Smooth muscle cell (in vitro differentiated cells): ENCODE data around the gene AHRR. TPM values are rescaled to one million over a fixed set of nuclear protein-coding genes. Genes with fewer than 3 reads are reported as not detected.
A peak's percentile ranks its signal among the peaks of the same experiment; 100 is the strongest.
"Not testable (repeated sequence)": the region's sequence is repeated elsewhere in the genome, so short reads cannot be mapped to it uniquely, and the experiment has no call there.

Experiments
- DNase-seq: peaks from one replicate; lab custom pipeline; 2025; ENCODE audit not compliant: unreplicated experiment; lab: John Stamatoyannopoulos, UW
- H2AFZ ChIP-seq: fragments of 200-600 bp; sonication (generic); 2 replicates; pipeline ENCODE4 v1.6.0; 2016; ENCODE audit warnings: antibody characterized with exemption, low read depth, mild to moderate bottlenecking
- H3F3A ChIP-seq: fragments of 200-600 bp; sonication (generic); 2 replicates; pipeline ENCODE4 v1.6.0; 2017; ENCODE audit warnings: antibody characterized with exemption, low read depth
- H3K27ac ChIP-seq: fragments of 200-600 bp; sonication (generic); 2 replicates; pipeline ENCODE4 v1.5.1; 2016; ENCODE audit warnings: low read depth, mild to moderate bottlenecking
- H3K27me3 ChIP-seq: fragments of 200-600 bp; sonication (generic); 2 replicates; pipeline ENCODE4 v1.6.1; 2016; ENCODE audit warnings: low read depth, mild to moderate bottlenecking
- H3K36me3 ChIP-seq: fragments of 200-600 bp; sonication (generic); 2 replicates; pipeline ENCODE4 v1.5.1; 2016; ENCODE audit warnings: low read depth
- H3K4me1 ChIP-seq: fragments of 200-600 bp; sonication (generic); 2 replicates; pipeline ENCODE4 v1.5.1; 2016; ENCODE audit warnings: low read depth
- H3K4me2 ChIP-seq: fragments of 200-600 bp; sonication (generic); 2 replicates; pipeline ENCODE4 v1.6.0; 2016; ENCODE audit warnings: mild to moderate bottlenecking
- H3K4me3 ChIP-seq: fragments of 200-600 bp; sonication (generic); 2 replicates; pipeline ENCODE4 v1.5.1; 2016; ENCODE audit warnings: mild to moderate bottlenecking
- H3K79me2 ChIP-seq: fragments of 200-600 bp; sonication (generic); 2 replicates; pipeline ENCODE4 v1.6.0; 2016; ENCODE audit warnings: low read depth, mild to moderate bottlenecking
- H3K9ac ChIP-seq: fragments of 200-600 bp; sonication (generic); 2 replicates; pipeline ENCODE4 v1.6.0; 2016; ENCODE audit warnings: low read depth
- H3K9me3 ChIP-seq: fragments of 200-600 bp; sonication (generic); replicated peaks from 2 replicates; pipeline ENCODE4 v1.5.1; 2016; ENCODE audit warnings: low read depth
- H4K20me1 ChIP-seq: fragments of 200-600 bp; sonication (generic); 2 replicates; pipeline ENCODE4 v1.6.0; 2016; ENCODE audit warnings: low read depth
- WGBS: methylation state at CpG from one replicate; pipeline ENCODE4 v1.1.7; 2016; ENCODE audit warnings: low lambda C conversion rate; 5-methylcytosine and 5-hydroxymethylcytosine counted together
- polyA plus RNA-seq: library from polyadenylated mRNA; unstranded; fragments of >200 nt; fragmentation: Nextera tagmentation; extraction: Ambion mirVana; gene quantifications from 2 replicates; pipeline ENCODE4 v1.2.1, GENCODE V29; 2016
- total RNA-seq: library from RNA; depleted of rRNA; stranded (reverse); fragments of >200 nt; gene quantifications from 2 replicates; pipeline ENCODE4 v1.2.3, GENCODE V29; 2014
- TF ChIP-seq, protein P1 (sequence below): fragments of 200-600 bp; sonication (generic); IDR thresholded peaks from 2 replicates; pipeline ENCODE4 v1.5.1; 2017; ENCODE audit warnings: borderline replicate concordance, mild to moderate bottlenecking, antibody characterized with exemption; ENCODE audit not compliant: insufficient read depth, poor library complexity, severe bottlenecking

Gene AHRR
- total RNA-seq = 14.4 and 23.4 TPM in 2 replicates
- polyA plus RNA-seq = 18.2 and 20.8 TPM in 2 replicates

- peak within 1 kb of the TSS; percentile 42 for H3K27ac ChIP-seq
- H3K79me2 ChIP-seq = peaks cover 40% of the 10 kb centered on the region
Observed at GRCh38 chr5:321230-321725, at the start of gene AHRR. AHRR (plus strand) TSS chr5:321714; CDS start chr5:343903, 22,189 bp downstream.

GRCh38 chr5:271828-272167, 49.7 kb upstream of the AHRR start:
- H3K27me3 ChIP-seq, DNase-seq, H2AFZ ChIP-seq, H3F3A ChIP-seq, H3K36me3 ChIP-seq, H3K4me1 ChIP-seq, H3K9me3 ChIP-seq: not testable (repeated sequence)
- Histone ChIP-seq H3K79me2 (peaks cover 46% of the 10 kb centered on the region), H3K27ac (peak overlapping the region; percentile 72), H4K20me1 (peaks cover 40% of the 10 kb centered on the region), H3K9ac (peak overlapping the region; percentile 93), H3K4me2 (peak overlapping the region; percentile 90), H3K4me3 (peak overlapping the region; percentile 59)
- 2% methylated on average over 29 of the region's 41 CpGs for WGBS

More at GRCh38 chr5:321230-321725, at the start of gene AHRR:
- peaks cover 25% of the 10 kb centered on the region for H3K27me3 ChIP-seq
- H3K36me3 ChIP-seq = no peaks in the 10 kb centered on the region
- H4K20me1 ChIP-seq = peaks cover 21% of the 10 kb centered on the region
- 2% methylated on average over 18 of the region's 51 CpGs for WGBS
- DNase-seq = peak; percentile 45
- H2AFZ ChIP-seq = no peak within 1 kb of the TSS
- H3F3A ChIP-seq = no peaks in the 10 kb centered on the region
- peak within 1 kb of the TSS; percentile 79 for H3K9ac ChIP-seq
- H3K4me3 ChIP-seq = peak within 1 kb of the TSS; percentile 84
- TF ChIP-seq, protein P1, sequence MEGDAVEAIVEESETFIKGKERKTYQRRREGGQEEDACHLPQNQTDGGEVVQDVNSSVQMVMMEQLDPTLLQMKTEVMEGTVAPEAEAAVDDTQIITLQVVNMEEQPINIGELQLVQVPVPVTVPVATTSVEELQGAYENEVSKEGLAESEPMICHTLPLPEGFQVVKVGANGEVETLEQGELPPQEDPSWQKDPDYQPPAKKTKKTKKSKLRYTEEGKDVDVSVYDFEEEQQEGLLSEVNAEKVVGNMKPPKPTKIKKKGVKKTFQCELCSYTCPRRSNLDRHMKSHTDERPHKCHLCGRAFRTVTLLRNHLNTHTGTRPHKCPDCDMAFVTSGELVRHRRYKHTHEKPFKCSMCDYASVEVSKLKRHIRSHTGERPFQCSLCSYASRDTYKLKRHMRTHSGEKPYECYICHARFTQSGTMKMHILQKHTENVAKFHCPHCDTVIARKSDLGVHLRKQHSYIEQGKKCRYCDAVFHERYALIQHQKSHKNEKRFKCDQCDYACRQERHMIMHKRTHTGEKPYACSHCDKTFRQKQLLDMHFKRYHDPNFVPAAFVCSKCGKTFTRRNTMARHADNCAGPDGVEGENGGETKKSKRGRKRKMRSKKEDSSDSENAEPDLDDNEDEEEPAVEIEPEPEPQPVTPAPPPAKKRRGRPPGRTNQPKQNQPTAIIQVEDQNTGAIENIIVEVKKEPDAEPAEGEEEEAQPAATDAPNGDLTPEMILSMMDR = peak; percentile 45
- peaks cover 5% of the 10 kb centered on the region for H3K4me1 ChIP-seq
- H3K4me2 ChIP-seq = peak within 1 kb of the TSS; percentile 98
- H3K9me3 ChIP-seq = no peaks in the 10 kb centered on the region

DNA sequence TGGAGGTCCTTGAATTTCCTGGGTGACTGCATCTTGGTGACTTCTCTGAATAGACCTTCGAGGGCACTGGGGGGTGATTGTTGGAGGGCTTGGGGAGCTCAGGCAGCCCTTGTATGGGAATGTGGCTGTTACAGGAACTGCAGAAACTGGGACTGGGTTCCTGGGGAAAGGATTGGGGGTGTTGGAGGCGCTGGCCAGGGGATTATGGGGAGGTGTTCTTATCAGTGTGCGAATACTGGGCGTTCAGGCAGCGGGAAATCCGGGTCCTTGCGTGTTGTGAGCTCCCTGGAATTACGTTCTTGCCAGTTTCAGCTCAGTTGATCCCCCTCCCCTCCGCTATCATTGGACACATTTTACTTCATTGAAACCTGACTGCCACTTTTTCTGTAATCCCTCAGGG, 48.4 kb upstream of the AHRR start:
- H3K4me2 ChIP-seq = peak overlapping the region; percentile 90
- not testable (repeated sequence) for H3K36me3 ChIP-seq, H3K27me3 ChIP-seq, H2AFZ ChIP-seq, DNase-seq, H3K9ac ChIP-seq, H3F3A ChIP-seq, H3K9me3 ChIP-seq, H3K4me1 ChIP-seq
- H3K4me3 ChIP-seq = peak overlapping the region; percentile 59
- H3K27ac ChIP-seq = peak overlapping the region; percentile 34
- peaks cover 51% of the 10 kb centered on the region for H4K20me1 ChIP-seq
- peaks cover 57% of the 10 kb centered on the region for H3K79me2 ChIP-seq
- WGBS = 92% methylated on average over 9 of the region's 9 CpGs

GRCh38 chr5:273491-273890, 48.0 kb upstream of the AHRR start:
- not testable (repeated sequence) for H3K4me1 ChIP-seq, H3K27ac ChIP-seq, H3F3A ChIP-seq, DNase-seq, H2AFZ ChIP-seq, H3K36me3 ChIP-seq, H3K9me3 ChIP-seq, H3K9ac ChIP-seq, H3K27me3 ChIP-seq
- H4K20me1 ChIP-seq = peaks cover 55% of the 10 kb centered on the region
- H3K79me2 ChIP-seq = peaks cover 61% of the 10 kb centered on the region
- 92% methylated on average over 7 of the region's 7 CpGs for WGBS
- peak overlapping the region; percentile 90 for H3K4me2 ChIP-seq
- H3K4me3 ChIP-seq = peak overlapping the region; percentile 59

DNA sequence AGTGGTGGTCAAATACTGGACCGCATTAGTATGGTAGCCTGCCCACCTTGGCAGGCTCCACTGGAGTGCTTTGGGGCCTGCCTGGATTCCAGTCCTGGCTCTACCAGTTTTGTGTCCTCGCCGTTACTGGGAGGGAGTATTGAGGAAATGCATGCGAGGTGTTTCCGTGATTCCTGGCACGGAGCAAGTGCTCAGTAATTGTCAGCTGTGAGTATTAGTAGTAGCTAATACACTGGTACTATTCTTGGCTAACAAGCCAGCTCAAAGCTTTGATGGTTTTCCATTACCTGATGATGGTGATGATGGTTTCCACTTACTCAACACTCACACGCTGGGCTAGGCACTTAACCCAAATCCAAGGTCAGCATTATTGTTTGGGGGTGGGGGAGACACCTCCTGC, 47.2 kb upstream of the AHRR start:
- H3K4me2 ChIP-seq = not testable (repeated sequence)

More for the DNA sequence above, 47.2 kb upstream of the AHRR start:
- H3K9me3 ChIP-seq, H3K9ac ChIP-seq, H3K27me3 ChIP-seq, H3K4me3 ChIP-seq, H3F3A ChIP-seq, H3K4me1 ChIP-seq, H2AFZ ChIP-seq, H3K27ac ChIP-seq, H3K36me3 ChIP-seq, DNase-seq: not testable (repeated sequence)
- Histone ChIP-seq H4K20me1 (peaks cover 64% of the 10 kb centered on the region), H3K79me2 (peaks cover 69% of the 10 kb centered on the region)
- WGBS = 97% methylated on average over 7 of the region's 7 CpGs
